Measurements from ENCODE around the gene MSMO1.
"Not testable (repeated sequence)": the region's sequence is repeated elsewhere in the genome, so short reads cannot be mapped to it uniquely, and the experiment has no call there.

The MSMO1 gene

DNA sequence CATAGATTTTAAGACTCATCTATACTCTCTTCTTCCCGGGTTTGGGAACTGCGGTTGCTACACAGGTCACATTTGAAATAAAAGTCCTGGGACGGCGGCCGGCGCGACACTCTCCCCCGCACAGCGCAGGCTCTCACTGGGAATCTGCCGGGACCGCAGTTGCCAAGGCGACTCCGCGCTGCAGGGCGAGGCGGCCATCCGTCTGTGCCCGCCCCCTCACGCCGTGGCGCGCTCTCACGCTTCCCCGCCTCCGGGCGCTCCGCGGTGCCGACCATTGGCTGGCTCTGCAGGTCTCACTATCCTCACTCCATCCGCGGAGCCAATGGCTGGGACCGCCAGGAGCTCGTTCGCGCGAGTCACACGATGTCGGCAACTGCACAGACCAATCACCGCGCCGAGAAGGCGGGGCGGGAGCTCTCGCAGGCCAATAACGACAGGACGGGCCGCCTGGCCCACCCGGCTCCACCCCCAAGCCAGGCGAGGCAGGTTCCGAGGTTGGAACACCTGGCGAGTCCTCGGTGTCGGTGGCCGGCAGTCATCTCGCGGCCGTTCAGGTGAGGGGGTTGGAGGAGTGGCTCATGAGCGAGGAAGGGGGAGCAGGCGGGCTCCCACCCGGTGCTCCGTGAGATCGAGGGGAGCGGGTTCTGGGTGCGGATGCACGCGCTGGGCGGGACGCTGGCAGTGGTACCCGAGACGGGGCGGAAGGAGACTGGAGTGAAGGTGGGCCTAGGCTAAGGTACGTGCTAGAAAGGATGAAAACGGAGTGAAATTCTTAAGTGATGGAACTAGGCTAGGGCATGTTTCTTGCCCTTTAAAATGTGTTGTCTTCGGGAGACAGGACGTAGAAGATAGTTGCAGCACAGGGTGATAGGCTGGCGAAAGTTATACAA is at the start of gene MSMO1:
Gene MSMO1, plus strand, starts transcription at position 459 of the 890 bp plus-strand sequence. CDS start 5,702 bp downstream, outside the sequence.
- DNase-seq, result peak; percentile 99

DNA sequence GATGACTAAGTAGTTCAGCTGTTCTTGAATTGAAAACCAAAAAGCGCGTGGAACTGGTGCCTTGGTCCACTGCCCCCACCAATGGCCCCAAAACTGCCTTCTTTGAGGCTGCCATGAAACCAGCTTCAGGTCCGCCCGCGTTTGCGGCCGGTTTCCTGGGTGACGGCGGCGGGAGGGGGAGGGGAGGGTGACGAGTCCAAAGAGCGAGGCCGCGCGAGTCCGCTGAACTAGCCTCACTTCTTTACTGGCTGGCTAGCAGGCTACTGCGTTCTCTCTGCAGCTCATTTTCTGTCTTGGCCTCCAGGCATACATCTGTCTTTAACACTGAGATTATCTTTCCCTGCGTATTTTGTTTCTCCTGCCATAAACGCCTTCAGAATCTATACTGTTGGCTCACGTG is 47.9 kb upstream of the MSMO1 start:
- not testable (repeated sequence) for DNase-seq

DNA sequence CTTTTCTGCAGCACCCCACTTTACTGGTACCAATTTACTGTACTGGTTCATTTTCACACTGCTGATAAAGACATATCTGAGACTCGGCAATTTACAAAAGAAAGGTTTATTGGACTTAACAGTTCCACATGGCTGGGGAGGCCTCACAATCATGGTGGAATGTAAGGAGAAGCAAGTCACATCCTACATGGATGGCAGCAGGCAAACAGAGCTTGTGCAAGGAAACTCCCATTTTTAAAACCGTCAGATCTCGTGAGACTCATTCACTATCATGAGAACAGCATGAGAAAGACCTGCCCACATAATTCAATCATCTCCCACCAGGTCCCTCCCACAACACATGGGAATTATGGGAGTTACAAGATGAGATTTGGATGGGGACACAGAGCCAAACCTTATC is 42.8 kb upstream of the MSMO1 start:
- DNase-seq, result not testable (repeated sequence)

DNA sequence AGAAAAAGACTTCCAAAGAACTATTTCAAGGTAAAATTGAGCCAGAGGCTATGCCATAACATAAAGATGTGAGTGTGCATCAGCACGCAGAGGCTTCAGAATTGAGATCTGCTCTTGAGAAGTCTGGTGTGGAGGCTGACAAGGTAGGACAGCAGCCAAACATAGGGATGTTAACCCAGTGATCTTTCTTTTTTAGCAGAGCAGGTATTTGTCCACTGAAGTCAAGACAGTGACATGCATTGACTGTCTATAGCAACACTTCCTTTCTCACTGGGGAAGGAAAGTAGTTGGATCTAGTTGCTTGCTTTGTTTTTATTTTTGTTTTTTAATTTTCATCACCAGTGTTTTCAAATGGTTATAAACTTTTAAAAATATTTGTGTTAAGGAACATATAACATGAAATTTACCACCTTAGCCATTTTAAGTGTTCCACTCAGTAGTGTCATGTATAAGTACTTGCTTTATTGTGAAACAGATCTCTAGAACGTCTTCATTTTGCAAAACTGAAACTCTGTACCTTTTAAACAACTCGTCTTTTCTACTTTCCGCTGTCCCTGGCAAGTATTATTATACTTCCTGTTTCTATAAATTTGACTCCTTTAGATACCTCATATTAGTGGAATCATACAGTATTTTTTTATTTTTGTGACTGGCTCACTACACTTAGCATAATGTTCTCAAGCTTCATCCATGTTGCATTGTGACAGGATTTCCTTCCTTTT is 40.7 kb upstream of the MSMO1 start:
- DNase-seq, result not testable (repeated sequence)

DNA sequence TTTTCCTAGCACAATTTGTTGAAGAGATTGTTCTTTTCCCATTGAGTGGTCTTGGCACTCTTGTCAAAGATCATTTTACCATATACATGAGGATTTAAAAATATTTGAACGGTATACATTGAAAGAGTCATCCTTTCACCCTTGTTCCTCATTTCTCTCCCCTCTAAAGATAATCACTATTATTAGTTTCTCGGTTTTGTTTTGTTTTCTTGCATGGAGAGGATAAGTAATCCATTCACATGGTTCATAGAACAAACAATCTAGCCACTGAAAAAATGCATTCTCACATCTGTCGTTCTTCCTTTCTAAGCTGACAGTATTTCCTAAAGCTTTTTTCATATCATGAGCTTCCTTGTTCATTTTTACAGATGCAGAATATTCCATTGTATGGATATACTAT is 39.2 kb upstream of the MSMO1 start:
- no peak for DNase-seq

DNA sequence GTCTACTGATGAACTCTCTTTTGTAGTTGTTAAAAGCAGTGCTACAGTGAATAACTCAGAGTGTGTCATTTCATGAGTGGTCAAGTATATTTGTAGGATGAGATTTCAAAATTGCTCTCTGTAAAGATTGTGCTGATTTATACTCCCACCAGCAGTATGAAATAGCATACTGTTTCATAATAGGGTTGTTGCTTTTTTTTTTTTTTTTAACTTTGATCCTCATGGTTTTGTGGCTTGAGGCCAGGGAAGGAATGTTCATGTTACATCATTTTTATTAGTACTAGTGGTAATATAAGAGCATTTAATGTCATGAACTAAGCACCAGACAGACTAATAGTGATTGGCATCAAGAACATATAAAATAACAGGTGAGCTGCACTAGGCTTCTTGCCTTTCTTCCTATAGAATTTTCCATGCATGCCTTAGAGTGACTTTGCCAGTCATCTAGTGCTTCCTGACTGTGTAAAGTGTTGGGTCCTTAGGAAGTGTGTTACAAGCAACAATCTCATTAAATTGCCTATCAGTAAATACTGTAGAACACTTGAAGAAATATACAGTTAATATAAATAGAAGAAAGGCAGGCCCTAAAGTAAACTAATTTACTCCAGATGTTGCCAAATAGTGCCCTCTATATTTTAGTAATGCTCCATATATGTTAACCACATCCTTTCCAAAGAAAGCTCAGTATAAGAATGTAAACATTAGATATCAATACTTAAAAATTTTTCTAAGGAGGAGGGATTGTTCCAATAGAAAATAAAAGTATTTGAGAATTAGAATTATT is 38.6 kb upstream of the MSMO1 start:
- no peak for DNase-seq

DNA sequence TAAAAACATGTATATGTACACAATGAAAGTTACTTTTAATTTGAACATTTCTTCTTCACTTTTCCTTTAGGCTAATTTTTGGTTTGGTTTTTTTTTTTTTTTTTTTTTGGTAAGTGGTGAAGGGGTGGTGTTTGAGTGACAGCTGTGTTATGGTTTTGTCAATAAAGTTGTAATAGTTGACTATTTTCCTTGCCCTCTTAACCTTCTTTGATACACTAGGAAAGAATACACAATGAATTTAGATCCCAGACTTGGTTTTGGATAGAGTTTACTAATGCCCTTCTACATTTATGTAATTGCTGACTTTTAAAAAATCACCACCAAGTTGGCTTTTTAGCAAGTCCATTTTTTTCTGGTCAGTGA is 38.1 kb upstream of the MSMO1 start:
- no peak for DNase-seq

DNA sequence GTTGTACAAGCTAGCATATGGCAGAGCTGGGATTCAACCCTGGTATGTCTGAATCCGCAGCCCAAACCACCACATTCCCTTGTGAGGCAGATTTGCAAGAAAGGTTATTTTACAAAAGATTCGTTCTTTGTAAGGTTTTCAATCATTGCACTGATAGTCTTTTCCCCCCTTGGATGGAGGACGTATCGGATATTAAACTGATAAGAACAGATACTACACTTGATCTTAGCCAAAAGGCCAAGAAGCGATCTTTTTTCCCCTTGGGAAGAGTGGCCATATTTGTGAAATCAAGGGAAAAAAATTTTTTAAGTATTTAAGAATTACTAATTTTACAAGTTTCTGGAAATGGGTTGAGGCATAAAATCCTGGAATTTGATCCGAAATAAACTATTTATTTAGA is 34.4 kb upstream of the MSMO1 start:
- DNase-seq, result no peak

DNA sequence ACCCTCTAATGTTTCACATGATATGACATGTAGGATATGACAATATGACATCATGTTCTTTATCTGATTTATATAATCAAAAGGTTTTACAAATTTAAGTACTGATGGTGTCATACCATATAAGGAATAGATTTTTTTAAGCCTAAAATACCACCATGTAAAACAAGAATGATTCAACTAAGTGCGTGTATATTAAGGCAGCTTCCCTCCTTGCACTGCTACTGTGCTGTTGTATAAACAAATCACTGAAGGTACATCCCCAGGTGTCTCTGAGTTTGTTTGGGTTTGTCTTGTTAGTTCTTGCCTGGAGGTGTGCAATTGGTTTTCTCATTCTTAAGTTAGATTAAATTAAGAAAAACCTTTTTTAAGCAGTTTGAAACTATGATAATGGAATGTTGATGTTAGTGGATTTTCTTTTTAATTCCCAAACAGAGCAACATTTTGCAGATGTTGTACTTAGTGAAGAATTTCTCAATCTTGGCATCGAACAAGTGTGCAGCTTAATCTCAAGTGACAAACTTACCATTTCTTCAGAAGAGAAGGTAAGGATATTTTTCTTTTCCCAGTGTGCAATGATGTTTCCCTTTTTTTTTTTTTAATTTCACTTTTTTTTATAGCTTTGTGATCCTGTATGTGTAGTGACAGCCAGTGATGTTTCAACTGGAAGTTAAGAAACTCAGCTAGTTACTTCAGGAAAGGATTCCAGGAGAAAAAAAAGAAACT is 33.4 kb upstream of the MSMO1 start:
- no peak for DNase-seq

DNA sequence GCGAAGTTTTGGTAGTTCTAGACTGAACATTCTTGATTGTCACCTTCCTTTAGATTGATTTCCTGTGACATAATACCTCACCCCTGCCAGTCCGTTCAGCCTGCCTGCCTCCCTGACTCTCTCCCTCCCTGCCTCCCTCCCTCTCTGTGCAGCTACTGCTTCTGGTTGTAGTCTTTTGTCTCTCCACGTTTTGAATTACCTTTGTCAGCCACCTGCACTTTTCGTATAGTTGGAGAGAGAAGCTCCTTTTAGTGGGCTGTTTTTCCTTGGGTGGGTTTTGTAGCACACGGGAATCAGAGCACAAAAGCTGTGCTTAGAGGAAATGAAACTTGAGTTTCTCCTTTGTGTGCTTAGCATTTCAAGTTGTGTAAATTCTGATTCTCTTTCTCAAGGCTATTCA is 32.6 kb upstream of the MSMO1 start:
- no peak for DNase-seq

DNA sequence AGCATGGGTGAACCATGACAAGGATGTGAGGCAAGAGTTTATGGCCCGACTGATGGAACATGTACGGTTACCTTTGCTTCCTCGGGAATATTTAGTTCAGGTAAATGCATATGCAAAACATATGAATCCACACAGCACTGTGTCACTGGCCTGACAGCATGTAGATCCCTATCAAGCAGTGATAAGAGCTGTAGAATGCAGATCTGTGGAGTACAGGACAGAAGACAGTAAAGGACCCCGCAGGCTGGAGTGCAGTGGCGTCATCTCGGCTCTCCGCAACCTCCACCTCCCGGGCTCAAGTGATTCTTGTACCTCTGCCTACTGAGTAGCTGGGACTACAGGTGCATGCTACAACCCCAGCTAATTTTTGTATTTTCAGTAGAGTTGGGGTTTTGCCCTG is 29.8 kb upstream of the MSMO1 start:
- no peak for DNase-seq

DNA sequence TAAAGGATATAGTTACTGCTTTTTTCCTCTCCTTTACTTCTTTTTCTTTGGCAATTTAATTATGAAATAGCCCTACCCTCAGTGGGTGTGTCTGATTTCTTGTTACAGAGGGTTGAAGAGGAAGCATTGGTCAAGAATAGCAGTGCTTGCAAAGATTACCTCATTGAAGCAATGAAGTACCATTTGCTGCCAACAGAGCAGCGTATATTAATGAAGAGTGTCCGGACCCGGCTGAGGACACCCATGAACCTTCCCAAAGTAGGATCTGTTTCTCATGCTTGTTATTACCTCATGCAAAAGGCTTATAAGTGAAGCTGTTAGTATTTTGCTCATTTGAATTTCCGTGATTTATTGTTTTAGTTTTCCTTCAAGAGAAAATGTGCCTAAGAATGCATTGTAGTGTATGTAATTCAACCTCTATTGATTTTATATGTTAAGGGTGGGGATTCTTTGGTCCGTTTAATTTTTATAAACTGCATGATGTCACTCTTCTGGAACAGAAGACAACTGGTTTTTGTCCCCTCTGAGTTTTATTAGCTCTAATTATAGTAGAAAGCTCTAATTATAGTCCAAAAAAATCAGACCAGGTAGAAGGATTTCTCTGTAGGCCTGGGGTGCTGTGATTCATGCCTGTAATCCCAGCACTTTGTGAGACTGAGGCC is 27.9 kb upstream of the MSMO1 start:
- no peak for DNase-seq

DNA sequence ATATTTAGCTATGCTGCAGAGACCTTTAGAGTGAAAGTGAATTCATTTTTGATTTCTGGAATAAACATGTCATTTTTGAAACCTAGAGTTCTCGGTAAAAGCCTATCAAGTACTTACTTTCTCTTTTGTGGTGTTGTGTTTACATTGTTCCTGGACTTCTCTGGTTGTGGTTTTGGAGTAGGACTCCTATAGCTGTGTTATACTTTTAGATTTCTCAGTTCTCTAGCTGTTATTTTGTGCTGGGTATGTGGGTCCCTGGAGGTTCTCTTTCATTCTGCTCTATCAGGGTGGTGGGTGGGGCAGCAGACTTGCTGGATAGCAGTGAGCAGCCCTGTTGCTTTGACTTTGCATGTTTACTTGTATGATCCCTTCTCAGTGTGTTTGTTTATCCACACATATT is 25.6 kb upstream of the MSMO1 start:
- no peak for DNase-seq

DNA sequence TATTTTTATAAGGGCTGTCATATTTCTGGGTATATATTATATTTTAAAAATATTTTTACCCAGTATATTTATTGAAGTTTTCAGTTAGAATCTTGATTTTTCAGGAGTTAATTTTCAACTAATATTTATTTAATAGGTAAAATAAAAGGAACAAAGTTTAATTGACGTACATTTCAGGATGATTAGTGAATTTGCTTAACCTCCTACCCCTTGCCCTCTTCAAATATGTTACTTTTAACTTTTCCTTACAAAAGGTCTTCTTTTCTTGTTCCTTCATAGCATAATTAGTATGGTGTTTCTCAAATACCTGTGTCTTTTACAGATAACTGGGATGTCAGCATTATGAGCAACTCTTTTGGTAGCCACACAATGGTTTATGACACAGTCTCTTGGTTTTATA is 24.8 kb upstream of the MSMO1 start:
- no peak for DNase-seq

DNA sequence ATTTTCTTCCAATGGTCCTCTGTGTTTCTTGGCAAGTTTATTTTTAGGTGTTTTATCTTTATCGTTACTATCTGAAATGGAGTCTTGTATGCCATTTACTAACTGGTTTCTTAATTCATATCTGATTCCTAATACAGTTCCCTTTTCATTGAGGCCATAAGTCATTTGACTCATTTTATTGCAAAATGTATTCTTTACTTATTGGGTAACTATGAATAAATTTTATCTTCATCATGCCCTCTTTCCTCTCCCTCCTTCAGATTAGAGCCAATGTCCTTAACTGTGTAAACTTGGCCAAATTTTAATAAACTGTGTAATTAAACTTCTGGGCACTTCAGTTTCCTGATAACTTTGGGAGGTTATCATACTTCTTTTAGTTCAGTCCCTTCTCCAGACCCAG is 19.3 kb upstream of the MSMO1 start:
- DNase-seq, result no peak

DNA sequence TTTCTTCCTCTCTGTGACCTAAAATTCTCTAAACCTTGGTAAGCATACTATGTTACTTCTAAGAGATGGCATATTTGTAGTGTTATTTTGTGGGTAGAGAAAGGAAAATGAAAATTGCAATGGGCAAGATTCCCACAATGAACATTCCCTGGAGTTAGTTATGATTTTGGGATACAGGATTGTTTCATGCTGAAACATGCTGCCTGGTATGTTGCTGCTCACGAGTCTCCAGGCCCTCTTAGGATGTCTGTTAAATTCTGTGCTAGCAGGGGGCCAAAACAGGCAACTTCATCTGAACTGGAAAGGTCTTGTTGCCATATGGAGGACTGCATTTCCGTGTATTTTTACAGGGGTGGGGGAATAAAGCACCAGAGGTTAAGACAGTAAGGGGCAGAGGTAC is 18.9 kb upstream of the MSMO1 start:
- DNase-seq, result no peak

DNA sequence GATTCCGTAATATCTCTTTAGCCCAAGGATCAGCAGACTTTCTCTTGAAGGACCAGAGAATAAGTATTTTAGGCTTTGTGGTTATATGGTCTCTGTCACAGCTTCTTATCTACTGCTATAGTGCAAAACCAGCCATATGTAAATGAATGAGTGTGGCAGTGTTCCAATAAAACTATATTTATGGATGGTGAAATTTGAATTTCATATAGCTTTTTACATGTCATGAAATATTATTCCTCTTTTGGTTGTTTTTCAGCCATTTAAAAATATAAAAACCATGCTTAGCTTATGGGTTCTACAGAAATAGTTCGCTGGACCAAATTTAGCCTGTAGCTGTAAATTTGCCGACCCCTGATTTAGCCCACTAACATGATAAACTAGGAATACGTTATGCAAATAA is 18.0 kb upstream of the MSMO1 start:
- no peak for DNase-seq

DNA sequence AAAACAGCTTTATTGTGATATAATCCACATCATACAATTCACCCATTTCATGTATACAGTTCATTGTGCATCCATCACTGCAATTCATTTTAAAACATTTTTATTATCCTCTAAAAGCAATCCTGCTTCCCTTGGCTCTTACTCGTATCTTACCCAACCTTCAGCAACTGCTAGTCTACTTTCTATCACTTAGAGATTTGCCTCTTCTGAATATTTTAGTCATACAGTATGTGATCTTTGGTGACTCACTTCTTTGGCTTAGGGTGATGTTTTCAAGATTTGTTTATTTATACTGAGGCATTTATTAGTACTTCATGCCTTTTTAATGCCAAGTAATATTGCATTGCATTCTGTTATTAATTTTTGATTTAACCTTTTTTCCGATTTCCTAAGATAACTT is 15.0 kb upstream of the MSMO1 start:
- no peak for DNase-seq

DNA sequence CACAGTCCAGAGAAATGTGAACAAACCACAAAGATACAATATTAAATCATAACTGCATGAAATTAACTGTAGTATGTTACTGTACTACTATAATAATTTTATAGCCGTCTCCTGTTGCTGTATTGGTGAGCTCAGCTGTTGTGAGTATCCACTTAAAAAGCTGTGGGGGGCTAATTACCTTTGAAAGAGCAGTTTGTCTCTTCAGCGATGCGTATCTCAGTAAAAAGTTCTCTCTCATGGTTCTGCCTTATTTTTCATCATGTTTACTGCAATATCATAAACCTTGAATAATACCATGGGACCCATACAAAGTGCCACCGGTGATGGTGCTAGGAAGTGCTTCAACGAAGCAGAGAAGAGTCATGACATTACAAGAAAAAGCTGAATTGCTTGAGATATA is 8.4 kb upstream of the MSMO1 start:
- DNase-seq, result no peak

DNA sequence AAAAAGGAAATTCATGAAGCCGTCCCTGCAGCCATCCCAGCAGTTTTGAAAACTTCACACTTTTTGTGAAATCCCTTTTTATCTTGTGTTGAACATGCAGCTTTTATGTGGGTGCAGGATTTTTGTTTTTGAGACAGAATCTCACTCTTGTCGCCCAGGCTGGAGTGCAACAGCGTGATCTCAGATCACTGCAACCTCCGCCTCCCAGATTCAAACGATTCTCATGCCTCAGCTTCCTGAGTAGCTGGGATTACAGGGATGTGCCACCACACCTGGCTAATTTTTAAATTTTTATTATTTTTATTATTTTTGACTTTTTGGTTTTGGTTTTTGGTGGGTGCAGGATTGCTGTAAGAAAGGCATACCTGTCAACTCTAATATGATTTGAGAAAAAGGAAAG is 8.0 kb upstream of the MSMO1 start:
- DNase-seq, result no peak

DNA sequence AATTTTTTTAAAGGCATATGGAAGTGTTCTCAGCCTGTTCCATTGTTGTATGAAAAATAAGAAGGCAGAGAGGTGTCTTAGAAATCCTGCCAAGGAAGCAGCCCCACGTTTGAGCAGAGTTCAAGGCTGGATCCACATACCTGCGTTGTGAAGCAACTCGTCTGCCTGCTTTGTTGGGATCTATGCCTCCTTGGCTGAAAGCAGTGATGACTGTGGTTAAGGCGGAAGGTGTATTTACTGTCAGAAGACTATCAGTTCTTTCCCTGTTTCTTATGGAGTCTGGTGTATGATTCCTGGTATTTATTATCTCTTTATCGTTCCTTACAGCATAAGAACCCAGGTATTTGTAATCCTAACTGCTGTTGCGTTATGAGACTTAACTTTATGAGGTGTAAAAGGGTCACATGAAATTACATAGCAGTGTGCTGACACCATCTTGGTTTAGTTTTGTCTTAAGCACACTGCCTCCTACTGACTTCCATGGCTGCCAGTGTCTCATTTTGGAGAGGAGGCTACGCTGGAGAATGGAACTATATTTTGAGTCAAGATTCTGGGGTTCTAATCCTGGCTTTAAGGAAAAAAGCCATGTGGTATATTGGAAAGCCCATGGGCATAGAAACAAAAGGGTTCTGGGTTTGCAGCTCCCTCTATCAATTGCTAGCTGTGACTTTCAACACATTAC is 3.1 kb upstream of the MSMO1 start:
- DNase-seq, result no peak

DNA sequence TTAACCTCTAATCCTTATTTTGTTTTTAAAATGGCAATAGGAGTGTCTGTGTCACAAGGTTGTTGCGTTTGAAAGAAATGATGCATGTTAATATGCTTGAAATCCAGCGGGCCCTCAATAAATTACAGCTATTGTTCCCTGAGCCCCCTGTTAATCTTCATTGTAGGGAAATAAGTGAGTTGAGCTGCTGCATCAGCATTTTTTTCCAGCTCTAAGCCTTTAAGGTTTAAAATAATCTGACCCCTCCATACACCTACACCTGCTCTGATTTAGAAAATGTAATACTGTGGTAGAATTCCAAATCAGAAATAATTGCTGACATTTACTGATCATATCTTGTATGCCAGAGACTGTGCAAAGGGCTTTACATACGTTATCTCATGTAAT is 2.6 kb upstream of the MSMO1 start:
- DNase-seq, result no peak

All from stimulated activated CD4-positive, alpha-beta T cell treated with anti-CD3 and anti-CD28 coated beads, Interleukin-1b, Interleukin-23, amount 100 ng/mL, for 48 hours (primary cell).